HCT116 (cell line): Measurements from ENCODE around the gene ENGASE. TPM values are rescaled to one million over a fixed set of nuclear protein-coding genes. Genes with fewer than 3 reads are reported as not detected.

Source experiments
- ATAC-seq: fragments of 200-7000 bp; cut with Tn5 transposase; 2 replicates; pipeline ENCODE4 v1.9.1; 2020; ENCODE audit warnings: mild to moderate bottlenecking, moderate library complexity
- BruUV-seq: library from RNA; stranded (reverse); fragments of 400-500 nt; replicated peaks from 2 replicates; lab custom pipeline; 2021; lab: Mats Ljungman, UMichigan
- CTCF ChIA-PET: fragments of 300-600 bp; sonication (Branson Sonifier 250); formaldehyde crosslinking; loops from one replicate; lab custom pipeline; 2021; ENCODE audit warnings: antibody characterized with exemption; lab: Charles Lee
- POLR2A ChIA-PET: fragments of 300-600, 350-600 bp; sonication (Branson Sonifier 250); formaldehyde crosslinking; loops from one replicate; lab custom pipeline; 2021; ENCODE audit warnings: antibody characterized with exemption; lab: Charles Lee
- RAD21 ChIA-PET, 2 experiments: fragments of 300-600 bp; sonication (Branson Sonifier 250); formaldehyde crosslinking; loops; one replicate each; lab custom pipeline; 2023; ENCODE audit warnings: low total read pairs in 2 of 2; ENCODE audit not compliant: uncharacterized antibody in 2 of 2, unreplicated experiment in 2 of 2, low non-redundant PET in 1 of 2; lab: Charles Lee
- DNase-seq: peaks from one replicate; pipeline ENCODE4 v3.0.0-alpha.2; 2010; ENCODE audit warnings: low read depth, low spot score
- H2AFZ ChIP-seq: fragments of 200-600 bp; shearing (Covaris generic), sonication (generic); 2 replicates; pipeline ENCODE4 v1.6.1; 2017; ENCODE audit warnings: low read depth, mixed run types, mixed read lengths, antibody characterized with exemption, low read length; ENCODE audit not compliant: poor library complexity, severe bottlenecking
- H3K27ac ChIP-seq: 2 replicates; pipeline ENCODE4 v1.5.1; 2012; ENCODE audit warnings: low read depth, low read length
- H3K27me3 ChIP-seq: fragments of 200-600 bp; sonication (generic); 2 replicates; pipeline ENCODE4 v1.6.1; 2016; ENCODE audit warnings: mixed run types, low read length, mixed read lengths; ENCODE audit not compliant: insufficient read depth
- H3K36me3 ChIP-seq, 2 experiments: fragments of 200-500 bp in 1 of 2; fragments of 200-600 bp in 1 of 2; sonication (Bioruptor generic) in 1 of 2; sonication (generic) in 1 of 2; 2 replicates each; pipeline versions ENCODE4 v1.5.1 to v1.6.1; 2014 to 2016; ENCODE audit warnings: low read length in 2 of 2, inconsistent platforms in 1 of 2, mixed read lengths in 1 of 2, mixed run types in 1 of 2; ENCODE audit not compliant: insufficient read depth in 2 of 2, control insufficient read depth in 1 of 2
- H3K4me1 ChIP-seq, 2 experiments: fragments of 200-600 bp in 1 of 2; sonication (generic) in 1 of 2; 2 replicates each; pipeline versions ENCODE4 v1.5.1 to v1.6.1; 2012 to 2017; ENCODE audit warnings: low read length in 2 of 2, inconsistent platforms in 1 of 2, mild to moderate bottlenecking in 1 of 2, mixed read lengths in 1 of 2, mixed run types in 1 of 2, moderate library complexity in 1 of 2; ENCODE audit not compliant: insufficient read depth in 2 of 2, control insufficient read depth in 1 of 2
- H3K4me2 ChIP-seq: fragments of 200-600 bp; sonication (generic); 2 replicates; pipeline ENCODE4 v1.6.1; 2017; ENCODE audit warnings: mixed run types, low read length, mixed read lengths
- H3K4me3 ChIP-seq, 2 experiments: fragments of 200-600 bp in 1 of 2; sonication (generic) in 1 of 2; replicated peaks in 1 of 2; 2 replicates each; pipeline ENCODE4 v1.5.1; 2011 to 2016; ENCODE audit warnings: low read length in 2 of 2, control low read depth in 1 of 2, low read depth in 1 of 2, mild to moderate bottlenecking in 1 of 2, mixed read lengths in 1 of 2, mixed run types in 1 of 2
- H3K79me2 ChIP-seq: fragments of 200-600 bp; sonication (generic); 2 replicates; pipeline ENCODE4 v1.6.1; 2017; ENCODE audit warnings: mild to moderate bottlenecking, mixed run types, low read length, moderate library complexity, mixed read lengths; ENCODE audit not compliant: insufficient read depth
- H3K9ac ChIP-seq: fragments of 200-600 bp; sonication (generic); 2 replicates; pipeline ENCODE4 v1.6.1; 2016; ENCODE audit warnings: low read length, mixed read lengths
- H3K9me2 ChIP-seq: fragments of 200-600 bp; sonication (generic), shearing (Covaris generic); 2 replicates; pipeline ENCODE4 v1.6.1; 2017; ENCODE audit warnings: mixed run types, mild to moderate bottlenecking, moderate library complexity; ENCODE audit not compliant: insufficient read depth
- H3K9me3 ChIP-seq, 2 experiments: fragments of 200-500 bp in 1 of 2; fragments of 200-600 bp in 1 of 2; sonication (Bioruptor generic) in 1 of 2; sonication (generic) in 1 of 2; 2 replicates each; pipeline ENCODE4 v1.6.1; 2014 to 2017; ENCODE audit warnings: low read length in 2 of 2, mixed read lengths in 2 of 2, inconsistent platforms in 1 of 2, low read depth in 1 of 2, mild to moderate bottlenecking in 1 of 2, mixed run types in 1 of 2, moderate library complexity in 1 of 2; ENCODE audit not compliant: control insufficient read depth in 1 of 2, insufficient read depth in 1 of 2
- H4K20me1 ChIP-seq: fragments of 200-600 bp; sonication (generic), shearing (Covaris generic); 2 replicates; pipeline ENCODE4 v1.6.1; 2017; ENCODE audit warnings: mixed run types, mild to moderate bottlenecking, moderate library complexity; ENCODE audit not compliant: insufficient read depth
- CEBPB ChIP-seq: IDR thresholded peaks from 2 replicates; pipeline ENCODE4 v1.6.1; 2012; ENCODE audit warnings: low read depth
- ELF1 ChIP-seq: IDR thresholded peaks from 2 replicates; pipeline ENCODE4 v1.6.1; 2012; ENCODE audit warnings: low read depth, borderline replicate concordance
- EZH2 ChIP-seq: fragments of 200-600 bp; sonication (generic); IDR thresholded peaks from 2 replicates; pipeline ENCODE4 v1.6.1; 2017; ENCODE audit warnings: antibody characterized with exemption, mixed run types
- EZH2phosphoT487 ChIP-seq: fragments of 200-600 bp; IDR thresholded peaks from 2 replicates; pipeline ENCODE4 v1.6.1; 2018; ENCODE audit warnings: antibody characterized with exemption, borderline replicate concordance
- JUND ChIP-seq: IDR thresholded peaks from 2 replicates; pipeline ENCODE4 v1.6.1; 2012
- SIN3A ChIP-seq: IDR thresholded peaks from 2 replicates; pipeline ENCODE4 v1.6.1; 2012; ENCODE audit warnings: low read depth
- SP1 ChIP-seq: IDR thresholded peaks from 2 replicates; pipeline ENCODE4 v1.6.1; 2012; ENCODE audit warnings: low read depth
- SRF ChIP-seq: IDR thresholded peaks from 2 replicates; pipeline ENCODE4 v1.6.1; 2012; ENCODE audit warnings: low read depth
- TCF7L2 ChIP-seq: IDR thresholded peaks from 2 replicates; pipeline ENCODE4 v1.7.0; 2011; ENCODE audit warnings: borderline replicate concordance, inconsistent platforms; ENCODE audit not compliant: insufficient read depth, insufficient read length; ENCODE audit errors: extremely low read depth
- YY1 ChIP-seq: IDR thresholded peaks from 2 replicates; pipeline ENCODE4 v1.6.1; 2011; ENCODE audit warnings: low read length, low read depth, moderate library complexity, mild to moderate bottlenecking; ENCODE audit not compliant: insufficient replicate concordance; ENCODE audit errors: extremely low read depth
- ZFX ChIP-seq: fragments of 450-650 bp; IDR thresholded peaks from 2 replicates; pipeline ENCODE4 v1.6.1; 2017
- ZNF274 ChIP-seq: fragments of 200-500 bp; sonication (Bioruptor generic); IDR thresholded peaks from 2 replicates; pipeline ENCODE4 v1.6.1; 2014; ENCODE audit warnings: mild to moderate bottlenecking, low read depth, low read length, inconsistent platforms
- intact Hi-C: fragments of 100-400 bp; cut with micrococcal nuclease; formaldehyde crosslinking; loops from 2 replicates; pipeline ENCODE4 v1.10.0; 2022
- total RNA-seq: library from RNA; stranded (reverse); gene quantifications from one replicate; pipeline ENCODE4 v1.2.1, GENCODE V29; 2021; ENCODE audit not compliant: unreplicated experiment
- TF ChIP-seq, protein P1 (sequence below): IDR thresholded peaks from 2 replicates; pipeline ENCODE4 v1.6.1; 2012

ENGASE gene
- total RNA-seq, 1 experiment from 2014 or later, result 54.2 TPM

GRCh38 chr17:79123988-79124387 lies 49.4 kb downstream of the ENGASE start:
- TF ChIP-seq ZFX (no peak), SP1 (no peak), JUND (no peak), TCF7L2 (no peak), EZH2phosphoT487 (no peak), ELF1 (no peak), EZH2 (no peak), SRF (no peak), YY1 (no peak), ZNF274 (no peak), CEBPB (no peak), SIN3A (no peak)
- TF ChIP-seq, protein P1, sequence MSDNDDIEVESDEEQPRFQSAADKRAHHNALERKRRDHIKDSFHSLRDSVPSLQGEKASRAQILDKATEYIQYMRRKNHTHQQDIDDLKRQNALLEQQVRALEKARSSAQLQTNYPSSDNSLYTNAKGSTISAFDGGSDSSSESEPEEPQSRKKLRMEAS, result no peak
- CTCF ChIA-PET, result no interaction called here
- Histone ChIP-seq H3K4me3 (no peak overlapping the region), H3K9me3 (no peaks in the 10 kb centered on the region), H3K9me2 (no peaks in the 10 kb centered on the region), H3K9ac (no peak overlapping the region), H3K79me2 (no peaks in the 10 kb centered on the region), H3K4me2 (no peak overlapping the region), H2AFZ (no peak overlapping the region), H4K20me1 (no peaks in the 10 kb centered on the region), H3K27me3 (peaks cover 50% of the 10 kb centered on the region), H3K4me1 (no peaks in the 10 kb centered on the region), H3K27ac (no peak overlapping the region), H3K36me3 (no peaks in the 10 kb centered on the region)
- intact Hi-C loops, result no loop called here
- RAD21 ChIA-PET, result no interaction called here
- POLR2A ChIA-PET, result no interaction called here
- ATAC-seq, result no peak
- no peak for DNase-seq
- BruUV-seq, result no TSS peak
